Panc1 (cell line): ENCODE data around the gene NFIC. TPM values are rescaled to one million over a fixed set of nuclear protein-coding genes. Genes with fewer than 3 reads are reported as not detected.
"Not testable (repeated sequence)": the region's sequence is repeated elsewhere in the genome, so short reads cannot be mapped to it uniquely, and the experiment has no call there.

Experiments used
- ATAC-seq: fragments of 200-7000 bp; cut with Tn5 transposase; 2 replicates; pipeline ENCODE4 v1.9.1; 2020; ENCODE audit warnings: mild to moderate bottlenecking, moderate library complexity
- BruUV-seq: library from RNA; stranded (reverse); fragments of 400-500 nt; replicated peaks from 2 replicates; lab custom pipeline; 2021; lab: Mats Ljungman, UMichigan
- CTCF ChIA-PET: fragments of 300-600 bp; sonication (Branson Sonifier 250); formaldehyde crosslinking; loops from one replicate; lab custom pipeline; 2022; ENCODE audit warnings: antibody characterized with exemption; lab: Charles Lee
- POLR2A ChIA-PET: fragments of 300-600 bp; sonication (Branson Sonifier 250); formaldehyde crosslinking; loops from one replicate; lab custom pipeline; 2022; ENCODE audit warnings: antibody characterized with exemption; lab: Charles Lee
- DNase-seq: peaks from one replicate; pipeline ENCODE4 v3.0.0-alpha.2; 2010; ENCODE audit warnings: low read depth, low spot score
- H3K27ac ChIP-seq: 2 replicates; pipeline ENCODE4 v1.5.1; 2011; ENCODE audit warnings: mild to moderate bottlenecking, low read length, inconsistent platforms
- H3K27me3 ChIP-seq: fragments of 200-500 bp; sonication (Bioruptor generic); 2 replicates; pipeline ENCODE4 v1.6.0; 2014; ENCODE audit warnings: low read length, inconsistent platforms; ENCODE audit not compliant: control insufficient read depth, insufficient read depth
- H3K36me3 ChIP-seq: fragments of 200-500 bp; sonication (Bioruptor generic); 2 replicates; pipeline ENCODE4 v1.5.1; 2014; ENCODE audit warnings: inconsistent platforms, mild to moderate bottlenecking, low read length, moderate library complexity; ENCODE audit not compliant: control insufficient read depth, insufficient read depth
- H3K4me1 ChIP-seq: 2 replicates; pipeline ENCODE4 v1.5.1; 2011; ENCODE audit warnings: inconsistent platforms, mild to moderate bottlenecking, low read length, moderate library complexity; ENCODE audit not compliant: control insufficient read depth, insufficient read depth
- H3K4me3 ChIP-seq, 2 experiments: 2 replicates each; pipeline ENCODE4 v1.5.1; 2011 to 2012; ENCODE audit warnings: low read depth in 2 of 2, low read length in 2 of 2, mild to moderate bottlenecking in 2 of 2, inconsistent platforms in 1 of 2, moderate library complexity in 1 of 2
- H3K9me3 ChIP-seq: fragments of 200-500 bp; sonication (Bioruptor generic); 2 replicates; pipeline ENCODE4 v1.5.1; 2014; ENCODE audit warnings: low read depth, mild to moderate bottlenecking, inconsistent platforms, low read length, moderate library complexity; ENCODE audit not compliant: control insufficient read depth, insufficient read depth
- POLR2AphosphoS5 ChIP-seq: IDR thresholded peaks from 2 replicates; pipeline ENCODE4 v1.6.1; 2012; ENCODE audit warnings: mild to moderate bottlenecking, low read depth, low read length, moderate library complexity
- SIN3A ChIP-seq: IDR thresholded peaks from 2 replicates; pipeline ENCODE4 v1.6.1; 2012; ENCODE audit warnings: low read depth, mild to moderate bottlenecking, low read length, moderate library complexity, borderline replicate concordance; ENCODE audit not compliant: insufficient read depth
- TCF7L2 ChIP-seq: IDR thresholded peaks from 2 replicates; pipeline ENCODE4 v1.6.1; 2011; ENCODE audit warnings: mild to moderate bottlenecking, low read depth, low read length, inconsistent platforms
- in situ Hi-C: cut with HindIII; loops from 2 replicates; pipeline ENCODE4 v1.10.0; 2016; ENCODE audit warnings: low sequenced_read_pairs, low pct_unique_long_range_greater_than_20kb
- intact Hi-C: fragments of 100-400 bp; cut with micrococcal nuclease; formaldehyde crosslinking; loops from one replicate; pipeline ENCODE4 v1.10.0; 2022; ENCODE audit not compliant: unreplicated experiment
- total RNA-seq: library from RNA; stranded (reverse); gene quantifications from one replicate; pipeline ENCODE4 v1.2.1, GENCODE V29; 2021; ENCODE audit not compliant: unreplicated experiment
- TF ChIP-seq, protein P1 (sequence below), 2 experiments: IDR thresholded peaks; 2 replicates each; pipeline ENCODE4 v1.6.1; 2011 to 2012; ENCODE audit warnings: low read depth in 2 of 2, control low read depth in 1 of 2, low read length in 1 of 2, mild to moderate bottlenecking in 1 of 2, moderate library complexity in 1 of 2; ENCODE audit not compliant: insufficient read depth in 1 of 2
- TF ChIP-seq, protein P2 (sequence below): fragments of 450-650 bp; IDR thresholded peaks from 2 replicates; pipeline ENCODE4 v1.5.1; 2017; ENCODE audit warnings: mild to moderate bottlenecking

The NFIC gene
- total RNA-seq, 1 experiment from 2014 or later, result 120 TPM

DNA sequence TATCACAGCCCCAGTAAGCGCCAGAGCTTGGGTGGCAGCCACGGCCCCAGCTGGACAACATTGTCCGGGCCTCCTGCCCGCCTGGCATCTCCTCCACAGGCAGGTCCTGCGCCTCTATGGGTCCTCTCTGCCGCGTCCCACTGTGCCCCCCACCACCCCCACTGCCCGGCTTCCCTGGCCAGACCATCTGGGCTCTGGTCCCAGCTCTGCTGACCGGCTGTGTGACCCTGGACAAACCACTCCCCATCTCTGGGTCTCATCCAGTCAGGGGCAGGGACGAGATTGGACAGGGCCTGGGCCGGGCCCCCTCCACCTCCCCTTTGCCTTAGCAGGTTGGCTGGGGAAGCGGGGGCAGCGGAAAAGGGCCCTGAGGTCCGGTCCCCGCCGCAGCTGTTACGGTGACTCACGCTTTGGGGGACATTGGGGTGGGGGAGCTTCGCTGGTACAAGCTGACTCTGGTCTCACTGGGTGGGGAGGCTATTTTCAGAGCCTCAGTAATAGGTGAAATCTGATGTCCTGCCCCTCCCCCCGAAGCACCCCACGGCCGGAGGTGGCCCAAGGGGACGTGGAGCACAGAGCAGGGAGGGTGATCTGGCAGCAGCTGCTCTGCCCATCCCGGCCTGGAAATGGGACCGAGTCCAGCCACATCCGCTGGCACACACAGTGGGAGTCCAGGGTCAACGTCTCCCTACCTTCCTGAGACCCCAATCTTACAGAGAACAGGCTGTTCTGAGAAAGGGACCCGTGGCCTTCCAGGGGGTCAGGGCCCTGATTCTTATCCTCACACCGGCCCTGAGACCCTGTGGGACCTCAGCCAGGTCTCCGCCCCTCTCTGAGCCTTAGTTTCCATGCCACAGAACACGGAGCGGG, 9.1 kb downstream of the NFIC start:
- Histone ChIP-seq H3K9me3 (no peaks in the 10 kb centered on the region), H3K4me3 (peak overlapping the region in 1 of 2 experiments; percentile 23; a peak in 2 of 4 replicates), H3K36me3 (no peaks in the 10 kb centered on the region), H3K27me3 (no peaks in the 10 kb centered on the region), H3K27ac (peak overlapping the region; percentile 95), H3K4me1 (peaks cover 51% of the 10 kb centered on the region)
- no TSS peak for BruUV-seq
- ATAC-seq (peak; percentile 82), DNase-seq (no peak)
- POLR2A ChIA-PET, result interaction anchor here (0.6 kb wide), 1 partner anchor 16 kb away, joined by 3 read pairs; no protein-coding TSS in a partner anchor
- in situ Hi-C loops, result no loop called here
- no peak for TF ChIP-seq SIN3A
- peak; percentile 48 for TF ChIP-seq POLR2AphosphoS5
- TF ChIP-seq TCF7L2, result 0 out of 2 replicates have a peak, but pooled peaks have one; percentile 31
- CTCF ChIA-PET, result interaction anchor here (0.5 to 0.6 kb wide), 2 partner anchors 19 to 78 kb away, joined by 3 to 8 read pairs; no protein-coding TSS in a partner anchor
- intact Hi-C loops, result no loop called here

DNA sequence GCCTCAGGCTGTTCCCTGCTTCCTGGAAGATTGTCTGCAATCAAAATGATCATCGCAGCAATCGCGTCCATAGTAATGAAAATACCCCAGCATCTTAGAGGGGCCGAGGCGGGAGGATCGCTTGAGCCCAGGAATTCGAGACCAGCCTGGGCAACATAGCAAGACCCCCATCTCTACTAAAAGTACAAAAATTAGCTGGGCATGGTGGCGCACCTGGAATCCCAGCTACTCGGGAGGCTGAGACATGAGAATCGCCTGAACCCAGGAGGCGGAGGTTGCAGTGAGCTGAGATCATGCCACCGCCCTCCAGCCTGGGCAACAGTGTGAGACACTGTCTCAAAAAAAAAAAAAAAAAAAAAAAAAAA, 9.7 kb downstream of the NFIC start:
- BruUV-seq, intact Hi-C loops: not testable (repeated sequence)
- POLR2A ChIA-PET, result interaction anchor here (0.7 kb wide), 1 partner anchor 57 kb away, joined by 14 read pairs; no protein-coding TSS in a partner anchor

DNA sequence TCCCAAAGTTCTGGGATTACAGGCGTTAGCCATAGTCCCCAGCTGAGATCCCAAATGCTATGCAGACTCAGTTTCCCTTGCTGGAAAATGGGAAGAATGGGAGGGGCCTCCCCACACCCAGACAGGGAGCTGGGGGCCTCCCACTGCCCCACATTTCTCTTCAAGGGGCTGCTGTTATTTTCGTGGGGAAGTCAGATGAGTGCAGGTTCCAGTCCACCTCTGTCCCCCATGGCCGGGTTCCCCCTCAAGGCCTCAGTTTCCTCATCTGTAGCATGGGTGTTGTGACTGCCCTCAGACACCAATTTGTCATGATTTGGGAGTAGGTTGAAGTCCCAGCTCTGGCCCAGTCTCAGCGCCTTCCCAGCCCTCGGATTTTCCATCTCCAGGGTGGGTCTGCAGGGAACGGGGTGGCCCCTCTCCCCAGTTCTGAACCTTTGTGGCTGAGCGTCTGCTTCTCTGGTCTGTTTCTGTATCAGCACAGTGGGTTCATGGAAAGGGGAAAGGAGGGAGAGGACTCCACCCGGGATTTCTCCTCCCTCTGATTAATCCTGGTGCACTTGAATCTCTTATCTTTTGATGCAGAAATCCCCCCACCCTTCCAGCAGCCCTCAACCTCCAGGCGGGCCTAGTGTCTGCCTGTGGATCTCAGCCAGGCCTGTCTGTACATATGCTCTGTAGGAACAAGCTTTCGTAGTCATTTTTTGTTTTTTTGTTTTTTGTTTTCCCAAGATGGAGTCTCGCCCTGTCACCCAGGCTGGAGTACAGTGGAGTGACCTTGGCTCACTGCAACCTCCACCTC, 12.2 kb downstream of the NFIC start:
- ATAC-seq (no peak), DNase-seq (no peak)
- in situ Hi-C loops, result no loop called here
- Histone ChIP-seq H3K4me3 (no peak overlapping the region), H3K4me1 (peaks cover 42% of the 10 kb centered on the region), H3K27ac (peak overlapping the region; percentile 51), H3K9me3 (no peaks in the 10 kb centered on the region), H3K27me3 (no peaks in the 10 kb centered on the region), H3K36me3 (no peaks in the 10 kb centered on the region)
- ChIA-PET POLR2A (no interaction called here), CTCF (interaction anchor here (0.5 kb wide), 1 partner anchor 13 kb away, joined by 3 read pairs; no protein-coding TSS in a partner anchor)
- no TSS peak for BruUV-seq
- intact Hi-C loops, result no loop called here
- no peak for TF ChIP-seq SIN3A
- TF ChIP-seq TCF7L2, result no peak
- TF ChIP-seq POLR2AphosphoS5, result no peak
- TF ChIP-seq, protein P1, sequence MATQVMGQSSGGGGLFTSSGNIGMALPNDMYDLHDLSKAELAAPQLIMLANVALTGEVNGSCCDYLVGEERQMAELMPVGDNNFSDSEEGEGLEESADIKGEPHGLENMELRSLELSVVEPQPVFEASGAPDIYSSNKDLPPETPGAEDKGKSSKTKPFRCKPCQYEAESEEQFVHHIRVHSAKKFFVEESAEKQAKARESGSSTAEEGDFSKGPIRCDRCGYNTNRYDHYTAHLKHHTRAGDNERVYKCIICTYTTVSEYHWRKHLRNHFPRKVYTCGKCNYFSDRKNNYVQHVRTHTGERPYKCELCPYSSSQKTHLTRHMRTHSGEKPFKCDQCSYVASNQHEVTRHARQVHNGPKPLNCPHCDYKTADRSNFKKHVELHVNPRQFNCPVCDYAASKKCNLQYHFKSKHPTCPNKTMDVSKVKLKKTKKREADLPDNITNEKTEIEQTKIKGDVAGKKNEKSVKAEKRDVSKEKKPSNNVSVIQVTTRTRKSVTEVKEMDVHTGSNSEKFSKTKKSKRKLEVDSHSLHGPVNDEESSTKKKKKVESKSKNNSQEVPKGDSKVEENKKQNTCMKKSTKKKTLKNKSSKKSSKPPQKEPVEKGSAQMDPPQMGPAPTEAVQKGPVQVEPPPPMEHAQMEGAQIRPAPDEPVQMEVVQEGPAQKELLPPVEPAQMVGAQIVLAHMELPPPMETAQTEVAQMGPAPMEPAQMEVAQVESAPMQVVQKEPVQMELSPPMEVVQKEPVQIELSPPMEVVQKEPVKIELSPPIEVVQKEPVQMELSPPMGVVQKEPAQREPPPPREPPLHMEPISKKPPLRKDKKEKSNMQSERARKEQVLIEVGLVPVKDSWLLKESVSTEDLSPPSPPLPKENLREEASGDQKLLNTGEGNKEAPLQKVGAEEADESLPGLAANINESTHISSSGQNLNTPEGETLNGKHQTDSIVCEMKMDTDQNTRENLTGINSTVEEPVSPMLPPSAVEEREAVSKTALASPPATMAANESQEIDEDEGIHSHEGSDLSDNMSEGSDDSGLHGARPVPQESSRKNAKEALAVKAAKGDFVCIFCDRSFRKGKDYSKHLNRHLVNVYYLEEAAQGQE (IDR thresholded peaks at IDR 0.05; ENCODE audit: insufficient read depth in 1 of 2, low read depth in 2 of 2, low read length in 1 of 2), result no peak
- TF ChIP-seq, protein P2, sequence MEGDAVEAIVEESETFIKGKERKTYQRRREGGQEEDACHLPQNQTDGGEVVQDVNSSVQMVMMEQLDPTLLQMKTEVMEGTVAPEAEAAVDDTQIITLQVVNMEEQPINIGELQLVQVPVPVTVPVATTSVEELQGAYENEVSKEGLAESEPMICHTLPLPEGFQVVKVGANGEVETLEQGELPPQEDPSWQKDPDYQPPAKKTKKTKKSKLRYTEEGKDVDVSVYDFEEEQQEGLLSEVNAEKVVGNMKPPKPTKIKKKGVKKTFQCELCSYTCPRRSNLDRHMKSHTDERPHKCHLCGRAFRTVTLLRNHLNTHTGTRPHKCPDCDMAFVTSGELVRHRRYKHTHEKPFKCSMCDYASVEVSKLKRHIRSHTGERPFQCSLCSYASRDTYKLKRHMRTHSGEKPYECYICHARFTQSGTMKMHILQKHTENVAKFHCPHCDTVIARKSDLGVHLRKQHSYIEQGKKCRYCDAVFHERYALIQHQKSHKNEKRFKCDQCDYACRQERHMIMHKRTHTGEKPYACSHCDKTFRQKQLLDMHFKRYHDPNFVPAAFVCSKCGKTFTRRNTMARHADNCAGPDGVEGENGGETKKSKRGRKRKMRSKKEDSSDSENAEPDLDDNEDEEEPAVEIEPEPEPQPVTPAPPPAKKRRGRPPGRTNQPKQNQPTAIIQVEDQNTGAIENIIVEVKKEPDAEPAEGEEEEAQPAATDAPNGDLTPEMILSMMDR, result no peak

More for the DNA sequence above, 9.7 kb downstream of the NFIC start:
- in situ Hi-C loops, ATAC-seq, H3K27me3 ChIP-seq, DNase-seq, H3K9me3 ChIP-seq, H3K4me3 ChIP-seq, H3K36me3 ChIP-seq: not testable (repeated sequence)
- CTCF ChIA-PET, result interaction anchor here (0.5 to 0.6 kb wide), 2 partner anchors 18 to 79 kb away, joined by 3 to 8 read pairs; no protein-coding TSS in a partner anchor
- Histone ChIP-seq H3K27ac (peak overlapping the region; percentile 95), H3K4me1 (peaks cover 51% of the 10 kb centered on the region)
